Neural cell (in vitro differentiated cells): ENCODE results near the gene PBXIP1.

Experiments
- CTCF ChIP-seq: fragments of 450-650 bp; IDR thresholded peaks from 2 replicates; pipeline ENCODE4 v1.5.1; 2014; ENCODE audit warnings: antibody characterized with exemption, mild to moderate bottlenecking, moderate library complexity; ENCODE audit not compliant: poor library complexity, severe bottlenecking
- EP300 ChIP-seq: fragments of 450-650 bp; conservative IDR thresholded peaks from 2 replicates; pipeline ENCODE4 v1.6.1; 2014; ENCODE audit warnings: antibody characterized with exemption, mild to moderate bottlenecking, moderate library complexity; ENCODE audit not compliant: poor library complexity, severe bottlenecking
- EZH2 ChIP-seq: fragments of 200-600, 300-800 bp; shearing (Covaris generic), sonication (generic); IDR thresholded peaks from 2 replicates; pipeline ENCODE4 v1.6.1; 2014; ENCODE audit warnings: antibody characterized with exemption, low read length, borderline replicate concordance, mild to moderate bottlenecking; ENCODE audit not compliant: insufficient read depth, poor library complexity, severe bottlenecking
- POLR2AphosphoS5 ChIP-seq: IDR thresholded peaks from 2 replicates; pipeline ENCODE4 v1.6.1; 2012
- RAD21 ChIP-seq: fragments of 450-650 bp; conservative IDR thresholded peaks from 2 replicates; pipeline ENCODE4 v1.6.1; 2014; ENCODE audit warnings: antibody characterized with exemption, mild to moderate bottlenecking, moderate library complexity
- REST ChIP-seq: IDR thresholded peaks from 2 replicates; pipeline ENCODE4 v1.6.1; 2012; ENCODE audit warnings: borderline replicate concordance
- SMC3 ChIP-seq: fragments of 450-650 bp; conservative IDR thresholded peaks from 2 replicates; pipeline ENCODE4 v1.6.1; 2014; ENCODE audit warnings: antibody characterized with exemption, mild to moderate bottlenecking, moderate library complexity; ENCODE audit not compliant: poor library complexity
- TAF1 ChIP-seq: IDR thresholded peaks from 2 replicates; pipeline ENCODE4 v1.6.1; 2012; ENCODE audit warnings: low read depth

DNA sequence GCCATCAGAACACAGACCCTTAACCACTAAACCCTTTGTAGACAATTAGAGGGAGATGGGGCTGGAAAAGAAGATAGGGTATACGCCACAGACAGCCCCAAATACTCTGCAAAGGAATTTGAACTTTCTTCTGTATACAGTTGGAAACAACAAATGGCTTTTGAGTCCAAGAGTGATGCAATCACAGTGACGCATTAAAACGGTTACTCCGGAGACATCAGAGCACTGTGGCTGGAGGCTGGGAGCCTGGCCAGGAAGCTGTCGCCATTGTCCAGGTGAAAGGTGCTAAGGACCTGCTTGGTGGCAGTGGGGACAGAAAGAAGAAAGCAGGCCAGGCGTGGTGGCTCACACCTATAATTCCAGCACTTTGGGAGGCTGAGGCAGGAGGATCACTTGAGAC, 31.4 kb upstream of the PBXIP1 start:
- no peak for TF ChIP-seq CTCF
- no peak for TF ChIP-seq EZH2
- no peak for TF ChIP-seq REST
- no peak for TF ChIP-seq SMC3
- no peak for TF ChIP-seq EP300
- TF ChIP-seq POLR2AphosphoS5: no peak
- TF ChIP-seq RAD21: no peak
- no peak for TF ChIP-seq TAF1
